ENCODE results near the gene MLLT6. TPM values are rescaled to one million over a fixed set of nuclear protein-coding genes. Genes with fewer than 3 reads are reported as not detected.
A peak's percentile ranks its signal among the peaks of the same experiment; 100 is the strongest.

Gene MLLT6
- total RNA-seq, 2 experiments from 2014 or later: 81.7 to 174 TPM

GRCh38 chr17:38727736-38728135 lies 22.7 kb downstream of the MLLT6 start:
- intact Hi-C loops (cut with micrococcal nuclease; ENCODE audit: unreplicated experiment): loop anchor here (1.0 kb wide), 1 partner anchor 24 kb away; no protein-coding TSS in a partner anchor
- CTCF ChIA-PET (ENCODE audit: unreplicated experiment): no interaction called here
- H3K4me2 ChIP-seq (ENCODE audit: low read length): peak overlapping the region; percentile 69

DNA sequence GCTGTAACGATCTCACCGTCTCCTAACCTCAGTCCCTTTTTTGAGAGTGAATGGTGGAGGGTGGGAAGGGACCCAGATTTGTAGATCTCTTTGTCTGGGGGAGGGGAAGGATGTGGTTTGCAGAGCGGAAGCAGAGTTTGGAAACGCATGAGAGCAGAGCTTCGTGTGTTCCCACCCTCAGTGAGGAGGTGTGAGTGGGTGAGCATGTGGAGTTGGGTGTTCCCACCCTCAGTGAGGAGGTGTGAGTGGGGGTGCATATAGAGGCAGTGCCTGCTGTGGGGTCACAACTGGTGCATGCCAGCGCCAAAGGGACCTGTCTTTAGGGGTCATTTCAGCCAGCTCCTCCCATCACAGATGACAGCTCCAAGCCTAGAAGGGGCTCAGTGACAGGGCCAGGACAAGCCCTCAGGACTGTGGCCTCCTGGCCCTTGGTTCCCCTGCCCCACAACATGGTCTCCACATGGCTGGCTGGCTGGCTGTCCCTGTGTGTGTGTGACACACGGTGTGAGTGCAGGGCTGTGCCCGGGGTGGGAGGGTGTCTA lies 23.3 kb downstream of the MLLT6 start:
- Histone ChIP-seq H3K4me2 (ENCODE audit: low read length) (peak overlapping the region; percentile 69), H3K4me1 (ENCODE audit: insufficient read depth, low read length, poor library complexity, severe bottlenecking) (peaks cover 65% of the 10 kb centered on the region), H3K27ac (ENCODE audit: low read depth, low read length, poor library complexity, severe bottlenecking) (peak overlapping the region; percentile 59), H3K9me3 (ENCODE audit: low read length) (no peaks in the 10 kb centered on the region), H4K20me1 (ENCODE audit: insufficient read depth, low read length) (peaks cover 12% of the 10 kb centered on the region; the same call in 1 of the 2 replicates), H3K79me2 (ENCODE audit: insufficient read depth, low read depth, low read length) (no peaks in the 10 kb centered on the region), H2AFZ (ENCODE audit: low read length) (no peak overlapping the region), H3K4me3 (ENCODE audit: low read depth, low read length, poor library complexity, severe bottlenecking) (peak overlapping the region; percentile 1), H3K9me2 (ENCODE audit: insufficient read depth, low read length) (no peaks in the 10 kb centered on the region), H3K36me3 (ENCODE audit: insufficient read depth, low read length) (peaks cover 33% of the 10 kb centered on the region)
- ChIA-PET CTCF (ENCODE audit: unreplicated experiment) (interaction anchor here (0.6 to 1.2 kb wide), 3 partner anchors 22 to 1595 kb away, joined by 3 to 4 read pairs (median 3); no protein-coding TSS in a partner anchor), POLR2A (interaction anchor here (1.0 to 1.2 kb wide), 2 partner anchors 9 to 21 kb away, joined by 3 to 4 read pairs; no protein-coding TSS in a partner anchor)
- TF ChIP-seq, protein P1, sequence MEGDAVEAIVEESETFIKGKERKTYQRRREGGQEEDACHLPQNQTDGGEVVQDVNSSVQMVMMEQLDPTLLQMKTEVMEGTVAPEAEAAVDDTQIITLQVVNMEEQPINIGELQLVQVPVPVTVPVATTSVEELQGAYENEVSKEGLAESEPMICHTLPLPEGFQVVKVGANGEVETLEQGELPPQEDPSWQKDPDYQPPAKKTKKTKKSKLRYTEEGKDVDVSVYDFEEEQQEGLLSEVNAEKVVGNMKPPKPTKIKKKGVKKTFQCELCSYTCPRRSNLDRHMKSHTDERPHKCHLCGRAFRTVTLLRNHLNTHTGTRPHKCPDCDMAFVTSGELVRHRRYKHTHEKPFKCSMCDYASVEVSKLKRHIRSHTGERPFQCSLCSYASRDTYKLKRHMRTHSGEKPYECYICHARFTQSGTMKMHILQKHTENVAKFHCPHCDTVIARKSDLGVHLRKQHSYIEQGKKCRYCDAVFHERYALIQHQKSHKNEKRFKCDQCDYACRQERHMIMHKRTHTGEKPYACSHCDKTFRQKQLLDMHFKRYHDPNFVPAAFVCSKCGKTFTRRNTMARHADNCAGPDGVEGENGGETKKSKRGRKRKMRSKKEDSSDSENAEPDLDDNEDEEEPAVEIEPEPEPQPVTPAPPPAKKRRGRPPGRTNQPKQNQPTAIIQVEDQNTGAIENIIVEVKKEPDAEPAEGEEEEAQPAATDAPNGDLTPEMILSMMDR (conservative IDR thresholded peaks at IDR 0.05; ENCODE audit: low read length): no peak
- TF ChIP-seq EZH2phosphoT487 (IDR thresholded peaks at IDR 0.05; ENCODE audit: borderline replicate concordance, low read depth, low read length): no peak
- BruUV-seq (replicated peaks): no TSS peak
- intact Hi-C loops (cut with micrococcal nuclease; ENCODE audit: unreplicated experiment): loop anchor here (1.0 kb wide), 1 partner anchor 25 kb away; no protein-coding TSS in a partner anchor
- DNase-seq (ENCODE audit: low spot score): peak; percentile 78

More at GRCh38 chr17:38727736-38728135, 22.7 kb downstream of the MLLT6 start:
- Histone ChIP-seq H2AFZ (ENCODE audit: low read length) (no peak overlapping the region), H3K79me2 (ENCODE audit: insufficient read depth, low read depth, low read length) (no peaks in the 10 kb centered on the region), H3K9me2 (ENCODE audit: insufficient read depth, low read length) (no peaks in the 10 kb centered on the region), H3K27ac (ENCODE audit: low read depth, low read length, poor library complexity, severe bottlenecking) (peak overlapping the region; percentile 59), H4K20me1 (ENCODE audit: insufficient read depth, low read length) (peaks cover 12% of the 10 kb centered on the region; the same call in 1 of the 2 replicates), H3K4me3 (ENCODE audit: low read depth, low read length, poor library complexity, severe bottlenecking) (peak overlapping the region; percentile 1), H3K9me3 (ENCODE audit: low read length) (no peaks in the 10 kb centered on the region), H3K36me3 (ENCODE audit: insufficient read depth, low read length) (peaks cover 29% of the 10 kb centered on the region), H3K4me1 (ENCODE audit: insufficient read depth, low read length, poor library complexity, severe bottlenecking) (peaks cover 59% of the 10 kb centered on the region)
- POLR2A ChIA-PET: interaction anchor here (1.0 to 1.2 kb wide), 2 partner anchors 10 to 21 kb away, joined by 3 to 4 read pairs; no protein-coding TSS in a partner anchor
- TF ChIP-seq, protein P1 (conservative IDR thresholded peaks at IDR 0.05; ENCODE audit: low read length): no peak
- TF ChIP-seq EZH2phosphoT487 (IDR thresholded peaks at IDR 0.05; ENCODE audit: borderline replicate concordance, low read depth, low read length): no peak
- DNase-seq (ENCODE audit: low spot score): no peak
- BruUV-seq (replicated peaks): no TSS peak

DNA sequence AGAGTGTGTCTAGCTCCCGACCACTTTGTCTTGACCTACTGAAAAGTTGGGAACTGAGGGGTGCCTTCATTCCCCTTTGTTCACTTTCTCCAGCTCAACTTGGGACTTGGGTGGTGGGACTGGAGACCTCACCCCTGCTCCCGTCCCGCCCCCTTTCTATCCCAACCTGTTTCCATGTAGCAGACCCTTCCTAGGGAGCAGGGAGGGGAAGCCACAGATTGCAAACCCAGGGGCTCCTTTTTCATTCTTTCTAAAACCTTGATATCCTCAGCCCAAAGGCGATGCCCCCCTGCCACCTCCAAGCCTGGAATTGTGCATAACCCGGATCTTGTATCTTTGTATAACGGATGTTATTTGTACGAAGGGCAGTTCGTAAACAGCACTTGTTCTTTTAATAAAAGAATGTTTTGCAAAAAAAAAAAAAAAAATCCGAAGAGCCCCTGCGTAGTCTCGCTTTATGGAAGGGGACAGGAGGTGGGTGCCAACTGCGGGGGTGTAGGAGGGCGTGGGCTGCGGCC lies 24.4 kb downstream of the MLLT6 start:
- Histone ChIP-seq H3K9me2 (ENCODE audit: insufficient read depth, low read length) (no peaks in the 10 kb centered on the region), H3K4me1 (ENCODE audit: insufficient read depth, low read length, poor library complexity, severe bottlenecking) (peaks cover 74% of the 10 kb centered on the region), H3K27ac (ENCODE audit: low read depth, low read length, poor library complexity, severe bottlenecking) (peak overlapping the region; percentile 2), H2AFZ (ENCODE audit: low read length) (no peak overlapping the region), H4K20me1 (ENCODE audit: insufficient read depth, low read length) (peaks cover 12% of the 10 kb centered on the region; the same call in 1 of the 2 replicates), H3K36me3 (ENCODE audit: insufficient read depth, low read length) (peaks cover 35% of the 10 kb centered on the region), H3K79me2 (ENCODE audit: insufficient read depth, low read depth, low read length) (no peaks in the 10 kb centered on the region), H3K4me3 (ENCODE audit: low read depth, low read length, poor library complexity, severe bottlenecking) (peak overlapping the region; percentile 65), H3K9me3 (ENCODE audit: low read length) (no peaks in the 10 kb centered on the region), H3K4me2 (ENCODE audit: low read length) (peak overlapping the region; percentile 69)
- ChIA-PET POLR2A (no interaction called here), CTCF (ENCODE audit: unreplicated experiment) (interaction anchor here (1.2 kb wide), 1 partner anchor 23 kb away, joined by 4 read pairs; no protein-coding TSS in a partner anchor)
- no TSS peak for BruUV-seq (replicated peaks)
- TF ChIP-seq, protein P1 (conservative IDR thresholded peaks at IDR 0.05; ENCODE audit: low read length): no peak
- TF ChIP-seq EZH2phosphoT487 (IDR thresholded peaks at IDR 0.05; ENCODE audit: borderline replicate concordance, low read depth, low read length): no peak
- DNase-seq (ENCODE audit: low spot score): no peak
- intact Hi-C loops (cut with micrococcal nuclease; ENCODE audit: unreplicated experiment): no loop called here

Measured in OCI-LY7 (cell line).